Kidney glomerular epithelial cell (primary cell): ENCODE results near the gene MRPL24.

Experiments used
- DNase-seq: peaks from one replicate; lab custom pipeline; 2025; lab: John Stamatoyannopoulos, UW

Gene MRPL24

GRCh38 chr1:156709757-156710489 lies 31.0 kb downstream of the MRPL24 start:
- peak; percentile 37 for DNase-seq

GRCh38 chr1:156709031-156709430 lies 31.9 kb downstream of the MRPL24 start:
- DNase-seq: no peak

- DNase-seq: no peak
Observed at GRCh38 chr1:156708218-156708661, 32.6 kb downstream of the MRPL24 start.

GRCh38 chr1:156707417-156708217 lies 33.3 kb downstream of the MRPL24 start:
- DNase-seq: no peak

- DNase-seq: no peak
Observed at GRCh38 chr1:156706657-156707416, 34.1 kb downstream of the MRPL24 start.

- no peak for DNase-seq
Observed at GRCh38 chr1:156705918-156706656, 34.8 kb downstream of the MRPL24 start.

GRCh38 chr1:156705321-156705917 lies 35.5 kb downstream of the MRPL24 start, which contains the start of gene CRABP2:
Gene CRABP2 (minus strand): TSS chr1:156705583. CDS start chr1:156705446, 137 bp downstream.
- peak; percentile 41 for DNase-seq

GRCh38 chr1:156704930-156705320 lies 36.0 kb downstream of the MRPL24 start:
- DNase-seq: no peak

- DNase-seq: no peak
Observed at GRCh38 chr1:156704166-156704711, 36.6 kb downstream of the MRPL24 start.

- no peak for DNase-seq
Observed at GRCh38 chr1:156703741-156704140, 37.1 kb downstream of the MRPL24 start.

GRCh38 chr1:156703336-156703735 lies 37.6 kb downstream of the MRPL24 start:
- no peak for DNase-seq

GRCh38 chr1:156700736-156701531 lies 40.0 kb downstream of the MRPL24 start:
- DNase-seq: no peak

GRCh38 chr1:156698995-156699394 lies 41.9 kb downstream of the MRPL24 start:
- no peak for DNase-seq

GRCh38 chr1:156697481-156697880 lies 43.4 kb downstream of the MRPL24 start:
- DNase-seq: peak; percentile 39

GRCh38 chr1:156696755-156697154 lies 44.1 kb downstream of the MRPL24 start:
- DNase-seq: no peak

GRCh38 chr1:156694690-156694962 lies 46.3 kb downstream of the MRPL24 start:
- no peak for DNase-seq

GRCh38 chr1:156693848-156694689 lies 46.8 kb downstream of the MRPL24 start:
- no peak for DNase-seq

- DNase-seq: no peak
Observed at GRCh38 chr1:156692925-156693847, 47.7 kb downstream of the MRPL24 start.
